ENCODE measurements around the gene TRAF6. TPM values are rescaled to one million over a fixed set of nuclear protein-coding genes. Genes with fewer than 3 reads are reported as not detected.

TRAF6 gene
- total RNA-seq, 1 donor from 2014 or later, result 12.1 TPM

DNA sequence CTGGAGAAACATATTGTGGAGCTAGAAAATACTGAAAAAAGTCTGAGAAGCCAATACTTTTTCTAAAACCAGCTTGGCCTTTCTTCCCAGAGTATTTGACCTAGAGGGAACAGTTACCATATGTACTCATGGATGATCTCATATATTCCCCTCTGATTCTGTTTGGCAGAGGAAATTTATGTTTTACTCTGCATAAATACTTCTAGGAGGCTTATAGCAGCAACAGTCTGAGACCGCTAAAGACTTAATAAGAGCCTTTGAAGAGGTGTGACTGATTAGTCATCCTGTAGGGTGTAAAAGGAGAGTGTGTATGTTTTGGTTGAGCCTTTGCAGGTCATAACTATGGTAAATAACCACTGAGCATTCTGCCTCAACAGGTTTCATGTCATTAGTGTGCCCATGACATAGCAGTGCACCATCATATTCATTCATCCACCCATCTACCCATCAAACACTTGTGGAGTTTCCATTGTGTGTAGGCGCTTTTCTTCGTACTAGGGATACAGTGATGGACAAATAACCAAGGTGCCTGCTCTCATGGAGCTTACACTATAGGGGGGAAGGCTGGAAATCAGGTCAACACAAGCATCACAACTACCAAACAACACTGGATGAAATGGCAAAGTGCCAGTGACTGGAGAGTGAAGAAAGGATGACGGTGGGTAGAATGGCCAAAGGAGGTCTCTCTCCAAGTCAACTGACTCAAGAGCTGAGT, 44.5 kb downstream of the TRAF6 start:
- intact Hi-C loops (cut with DNase I), result no loop called here
- no peak for DNase-seq (ENCODE audit: missing footprints)
- ATAC-seq, result no peak

GRCh38 chr11:36464720-36465119, 45.4 kb downstream of the TRAF6 start:
- intact Hi-C loops (cut with DNase I), result no loop called here
- DNase-seq (ENCODE audit: missing footprints), result no peak
- ATAC-seq, result no peak

DNA sequence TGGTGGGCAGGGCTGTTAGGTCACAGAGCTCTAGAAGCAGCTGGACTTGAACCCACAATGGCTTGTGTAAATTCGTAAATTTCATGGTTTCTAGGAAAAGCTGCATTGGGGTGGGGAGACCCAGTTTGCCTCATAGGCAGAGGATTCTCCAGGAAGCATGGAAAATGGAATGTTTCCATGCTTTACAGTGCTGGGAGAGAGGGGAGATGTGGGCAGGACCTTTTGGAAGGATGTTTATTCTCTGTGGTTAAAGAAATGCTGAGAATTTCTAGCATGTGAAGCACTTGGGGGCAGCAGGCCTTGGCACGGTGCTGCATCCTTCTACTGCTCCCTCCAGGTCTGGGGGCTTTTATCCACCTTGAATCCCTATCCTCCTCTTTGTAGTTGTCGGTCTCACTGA, 46.3 kb downstream of the TRAF6 start:
- DNase-seq (ENCODE audit: missing footprints) (no peak), ATAC-seq (no peak)
- intact Hi-C loops (cut with DNase I), result no loop called here

- no peak for ATAC-seq
- intact Hi-C loops (cut with DNase I), result no loop called here
- no peak for DNase-seq (ENCODE audit: missing footprints)
Observed at GRCh38 chr11:36462321-36462720, 47.8 kb downstream of the TRAF6 start.

DNA sequence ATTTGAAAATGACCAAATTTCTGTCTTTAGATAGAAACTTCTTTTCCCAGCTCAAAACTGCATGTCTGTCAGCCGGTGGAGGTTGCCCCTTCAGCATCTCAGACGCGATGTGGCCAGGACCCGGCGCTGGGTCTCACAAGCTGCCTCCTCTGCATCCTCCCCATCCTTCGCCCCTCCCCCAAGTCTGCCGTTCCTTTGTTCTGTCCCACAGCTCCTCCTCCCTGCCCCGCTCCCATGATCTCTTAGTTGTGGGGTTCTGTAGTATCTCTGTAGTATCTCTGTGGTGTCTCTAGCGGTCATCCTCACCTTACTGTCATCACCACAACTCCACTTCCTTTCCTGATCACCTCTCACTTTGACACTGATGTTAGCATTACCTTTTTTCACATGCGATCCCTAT, 49.9 kb downstream of the TRAF6 start:
- no peak for DNase-seq (ENCODE audit: missing footprints)
- intact Hi-C loops (cut with DNase I), result no loop called here
- no peak for ATAC-seq

- no peak for DNase-seq (ENCODE audit: missing footprints)
Observed at GRCh38 chr11:36459046-36459445, 51.0 kb downstream of the TRAF6 start.

DNA sequence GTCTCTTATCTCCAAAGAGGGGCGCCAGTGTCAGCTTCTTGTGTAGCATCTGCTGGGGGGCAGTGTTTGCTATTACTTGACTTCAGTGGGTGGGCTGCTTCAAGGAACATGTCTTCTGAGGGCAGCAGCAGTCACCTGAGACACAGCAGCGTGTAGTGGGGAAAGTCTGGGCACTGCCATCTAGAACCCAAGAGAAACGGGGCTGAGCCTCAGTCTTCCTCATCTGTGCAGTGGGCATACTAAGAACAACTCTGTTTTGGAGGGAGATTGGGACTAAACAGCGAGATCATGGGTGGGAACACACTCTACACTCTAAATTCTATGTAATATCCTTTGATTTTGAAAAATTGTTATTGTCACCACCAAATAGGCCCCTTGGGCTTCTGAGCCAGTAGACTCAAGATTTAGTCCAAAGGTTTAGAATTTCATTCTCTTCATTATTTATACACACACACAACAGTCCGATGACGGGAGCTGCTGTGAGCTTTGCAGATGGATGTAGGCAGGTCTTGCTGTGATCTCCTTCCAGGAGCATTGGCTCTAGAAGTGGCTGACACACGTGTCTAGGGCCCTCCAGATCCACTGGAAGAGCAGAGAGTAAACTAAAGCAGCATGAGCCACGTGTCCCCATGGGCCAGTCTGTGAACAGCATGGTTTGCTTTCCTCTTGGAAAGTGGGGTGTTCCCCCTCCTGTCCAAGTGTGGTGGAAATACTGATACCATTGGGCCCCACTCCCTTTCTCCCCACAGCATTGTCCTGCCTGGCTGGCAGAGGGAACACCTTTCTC, 51.8 kb downstream of the TRAF6 start:
- DNase-seq (ENCODE audit: missing footprints) (no peak), ATAC-seq (no peak)
- intact Hi-C loops (cut with DNase I), result no loop called here

More at GRCh38 chr11:36459046-36459445, 51.0 kb downstream of the TRAF6 start:
- intact Hi-C loops (cut with DNase I), result no loop called here
- ATAC-seq, result no peak

DNA sequence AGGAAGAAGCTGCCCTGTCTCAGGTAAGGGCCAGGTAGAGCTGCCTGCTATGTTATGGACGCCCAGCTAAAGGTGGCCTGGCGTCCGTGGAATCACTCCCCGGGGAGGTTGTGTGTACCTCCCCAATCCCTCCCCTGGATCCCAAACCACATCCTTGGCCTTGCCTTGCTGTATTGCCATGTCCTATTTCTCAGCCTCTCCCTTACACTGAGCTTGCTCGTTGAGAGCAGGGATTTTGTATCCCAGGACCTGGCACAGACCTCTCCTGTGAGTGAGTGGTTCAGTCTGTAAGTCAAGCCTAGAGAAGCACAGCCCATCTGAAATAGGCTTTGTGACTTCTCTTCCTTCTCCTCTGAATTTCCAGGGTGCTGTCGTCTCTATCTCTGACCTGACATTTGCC, 53.9 kb downstream of the TRAF6 start:
- no peak for DNase-seq (ENCODE audit: missing footprints)
- intact Hi-C loops (cut with DNase I), result no loop called here

GRCh38 chr11:36455658-36456111, 54.4 kb downstream of the TRAF6 start:
- peak; percentile 93 for ATAC-seq
- DNase-seq (ENCODE audit: missing footprints), result peak; percentile 89
- intact Hi-C loops (cut with DNase I), result no loop called here

More for the DNA sequence above, 53.9 kb downstream of the TRAF6 start:
- peak; percentile 25 for ATAC-seq

DNA sequence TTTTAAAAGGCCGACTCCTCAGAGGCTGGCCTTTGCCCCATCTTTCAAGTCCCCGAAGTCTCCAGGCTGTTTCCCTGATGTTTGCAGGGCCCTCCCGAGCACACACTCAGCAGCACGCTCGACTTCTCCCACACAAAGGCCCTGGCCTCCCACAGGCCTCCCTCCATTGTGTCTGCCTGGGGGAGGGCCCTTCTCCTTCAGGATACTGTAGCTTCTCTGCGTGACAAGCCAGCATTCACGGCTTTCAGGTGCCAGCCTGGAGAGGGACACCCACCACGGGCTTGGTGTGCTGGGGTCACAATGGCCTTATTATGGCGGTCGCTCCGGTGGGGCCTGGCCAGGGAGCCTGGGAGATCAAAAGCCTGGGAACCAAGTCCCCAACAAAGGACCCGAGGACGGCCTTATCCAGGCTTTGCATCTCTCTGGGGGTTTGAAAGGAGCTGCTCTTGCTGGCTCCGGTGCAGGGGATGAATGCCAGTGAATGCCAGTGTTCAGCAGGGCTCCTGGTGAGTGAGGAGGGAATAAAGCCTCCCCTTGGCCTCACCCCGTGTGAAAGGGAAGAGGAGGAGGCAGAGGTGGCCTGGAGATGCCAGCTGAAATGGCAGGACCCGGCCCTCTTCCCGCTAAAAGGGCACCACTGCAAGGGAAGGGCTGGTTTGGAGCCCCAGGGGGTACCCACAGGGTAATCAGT, 55.0 kb downstream of the TRAF6 start:
- intact Hi-C loops (cut with DNase I), result no loop called here
- ATAC-seq (peak; percentile 14), DNase-seq (ENCODE audit: missing footprints) (no peak)

DNA sequence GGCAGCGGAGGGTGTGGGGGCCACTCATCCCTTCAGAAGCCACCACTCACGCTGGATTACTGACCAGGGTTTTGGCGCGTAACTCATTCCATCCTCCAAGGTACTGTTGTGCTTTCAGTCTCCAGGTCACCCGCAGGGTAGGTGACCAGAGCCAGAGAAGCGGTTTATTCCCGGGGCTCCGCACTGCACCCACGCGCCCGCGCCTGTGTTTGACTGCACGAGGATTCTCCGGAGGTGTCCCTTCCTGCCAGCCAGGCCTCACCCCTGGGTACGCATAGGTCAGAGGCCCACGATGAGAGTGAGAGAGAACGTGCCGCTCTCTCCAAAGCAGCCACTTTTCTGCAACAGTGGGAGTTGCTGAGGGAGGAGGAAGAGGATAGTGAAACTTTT, 55.5 kb downstream of the TRAF6 start:
- DNase-seq (ENCODE audit: missing footprints), result no peak
- intact Hi-C loops (cut with DNase I), result no loop called here
- no peak for ATAC-seq

GRCh38 chr11:36453678-36454077, 56.4 kb downstream of the TRAF6 start:
- ATAC-seq (no peak), DNase-seq (ENCODE audit: missing footprints) (no peak)
- intact Hi-C loops (cut with DNase I), result no loop called here

DNA sequence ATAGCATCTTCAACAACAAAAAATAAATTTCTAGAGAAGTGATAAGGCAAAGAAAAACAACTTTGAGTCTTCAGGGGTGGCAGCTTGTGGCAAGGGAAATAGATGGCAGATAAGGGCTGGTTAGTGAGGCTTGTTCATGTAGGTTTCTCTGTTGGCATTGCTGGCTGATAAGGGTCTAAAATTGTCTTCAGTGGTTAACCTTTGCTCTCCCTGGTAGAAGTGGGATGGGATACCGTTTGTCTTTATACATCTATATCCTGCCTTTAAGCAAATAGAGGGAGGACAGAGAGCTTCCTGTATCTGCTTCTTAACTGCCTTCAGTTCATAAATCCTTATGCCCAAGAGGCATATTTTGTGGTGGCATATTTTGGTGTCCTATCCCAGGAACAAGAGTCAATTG, 57.1 kb downstream of the TRAF6 start:
- intact Hi-C loops (cut with DNase I), result no loop called here

GRCh38 chr11:36452236-36452940, 57.7 kb downstream of the TRAF6 start:
- no peak for DNase-seq (ENCODE audit: missing footprints)
- intact Hi-C loops (cut with DNase I), result no loop called here
- no peak for ATAC-seq

More for the DNA sequence above, 57.1 kb downstream of the TRAF6 start:
- no peak for DNase-seq (ENCODE audit: missing footprints)
- ATAC-seq, result no peak

DNA sequence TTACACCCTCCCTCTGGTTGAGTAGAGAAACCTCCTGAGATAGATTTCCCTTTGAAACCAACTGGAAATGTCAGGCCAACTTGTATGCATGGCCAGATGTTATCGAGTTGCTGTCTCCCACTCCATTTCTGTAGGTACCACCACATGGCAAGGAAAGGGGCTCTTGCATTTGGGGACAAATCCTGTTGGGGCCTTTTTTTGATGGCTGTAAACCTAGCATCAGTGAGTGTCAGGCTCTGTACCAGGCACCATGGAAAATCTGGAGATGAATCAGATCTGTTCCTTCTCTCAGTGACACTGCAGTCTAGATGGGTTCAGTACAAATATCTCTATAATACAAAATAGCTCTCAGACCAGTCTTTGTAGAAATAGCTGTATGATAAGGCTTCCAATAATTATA, 58.4 kb downstream of the TRAF6 start:
- DNase-seq (ENCODE audit: missing footprints) (no peak), ATAC-seq (no peak)
- intact Hi-C loops (cut with DNase I), result no loop called here

GRCh38 chr11:36451045-36451444, 59.0 kb downstream of the TRAF6 start:
- no peak for DNase-seq (ENCODE audit: missing footprints)
- ATAC-seq, result no peak
- intact Hi-C loops (cut with DNase I), result no loop called here

- intact Hi-C loops (cut with DNase I), result no loop called here
- ATAC-seq, result no peak
- no peak for DNase-seq (ENCODE audit: missing footprints)
Observed at GRCh38 chr11:36450110-36450572, 59.9 kb downstream of the TRAF6 start.

- no peak for ATAC-seq
- intact Hi-C loops (cut with DNase I), result no loop called here
Observed at GRCh38 chr11:36449561-36450096, 60.4 kb downstream of the TRAF6 start.

DNA sequence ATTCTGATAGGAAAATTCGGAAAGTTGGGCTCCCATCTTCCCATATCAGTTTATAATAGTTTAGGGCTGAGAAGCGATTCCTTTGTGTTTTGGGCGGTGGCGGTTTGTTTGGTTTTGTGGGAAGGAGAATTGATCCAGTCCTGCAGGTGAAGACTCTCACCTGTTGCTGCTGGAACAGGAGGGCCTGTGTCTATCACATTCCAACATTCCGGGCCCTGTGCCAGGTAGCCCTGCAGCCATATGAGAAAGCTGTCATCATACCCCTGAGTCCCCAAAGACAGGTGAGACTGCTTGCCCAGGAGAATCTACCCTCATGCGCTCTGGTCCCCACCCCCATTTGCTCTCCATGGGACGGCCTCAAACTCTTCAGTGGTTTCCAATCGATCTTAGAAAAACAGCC, 62.1 kb downstream of the TRAF6 start:
- ATAC-seq (no peak), DNase-seq (ENCODE audit: missing footprints) (no peak)
- intact Hi-C loops (cut with DNase I), result no loop called here

More at GRCh38 chr11:36449561-36450096, 60.4 kb downstream of the TRAF6 start:
- no peak for DNase-seq (ENCODE audit: missing footprints)

Measured in Right ventricle myocardium inferior (tissue), 1 donor.